COLO829 (cell line): ENCODE results near the gene MACO1.
"Not testable (repeated sequence)": the region's sequence is repeated elsewhere in the genome, so short reads cannot be mapped to it uniquely, and the experiment has no call there.

Source experiments
- DNase-seq: peaks from one replicate; pipeline ENCODE4 v3.0.0; 2012; ENCODE audit warnings: low spot score

The MACO1 gene

GRCh38 chr1:25487628-25488027, 56.9 kb downstream of the MACO1 start:
- no peak for DNase-seq

- DNase-seq: no peak
These were observed 61.6 kb downstream of the MACO1 start for GRCh38 chr1:25492323-25492722.

GRCh38 chr1:25494952-25495351, 64.3 kb downstream of the MACO1 start:
- no peak for DNase-seq

GRCh38 chr1:25500694-25501093, 70.0 kb downstream of the MACO1 start:
- no peak for DNase-seq

- DNase-seq: no peak
These were observed 70.8 kb downstream of the MACO1 start for GRCh38 chr1:25501235-25502058.

- no peak for DNase-seq
These were observed 72.3 kb downstream of the MACO1 start for GRCh38 chr1:25502957-25503356.

GRCh38 chr1:25503551-25504426, 73.1 kb downstream of the MACO1 start:
- no peak for DNase-seq

GRCh38 chr1:25504706-25505595, 74.3 kb downstream of the MACO1 start:
- DNase-seq: no peak

- no peak for DNase-seq
These were observed 75.1 kb downstream of the MACO1 start for GRCh38 chr1:25505656-25506385.

- DNase-seq: not testable (repeated sequence)
These were observed 76.1 kb downstream of the MACO1 start for GRCh38 chr1:25506566-25507463.

GRCh38 chr1:25513666-25514065, 83.0 kb downstream of the MACO1 start:
- DNase-seq: no peak

GRCh38 chr1:25515033-25515432, 84.3 kb downstream of the MACO1 start:
- DNase-seq: no peak

- no peak for DNase-seq
These were observed 86.0 kb downstream of the MACO1 start for GRCh38 chr1:25516686-25517085.

- no peak for DNase-seq
These were observed 87.0 kb downstream of the MACO1 start for GRCh38 chr1:25517476-25518394.

GRCh38 chr1:25519624-25520023, 88.9 kb downstream of the MACO1 start:
- no peak for DNase-seq

GRCh38 chr1:25520446-25521061, 89.9 kb downstream of the MACO1 start:
- DNase-seq: peak; percentile 62

GRCh38 chr1:25522031-25522655, 91.4 kb downstream of the MACO1 start:
- no peak for DNase-seq

- DNase-seq: no peak
These were observed 92.8 kb downstream of the MACO1 start for GRCh38 chr1:25523542-25523941.
